ENCODE results near the gene TMCO5A. TPM values are rescaled to one million over a fixed set of nuclear protein-coding genes. Genes with fewer than 3 reads are reported as not detected.

TMCO5A gene
- total and polyA plus RNA-seq, 2 of the 8 experiments (the other 6 are each of a cell fraction or from before 2014, with no cell fraction given) = not detected

- H4K91ac ChIP-seq (replicated peaks; ENCODE audit: insufficient read length, low read length) = no peak overlapping the region
- 98% methylated on average over 3 of the region's 3 CpGs; no CpG with 5 or more reads in 1 of the 2 experiments for WGBS, 2 experiments (ENCODE audit: extremely low coverage in 1 of 2, insufficient coverage in 1 of 2, insufficient read length in 1 of 2, insufficient replicate concordance in 2 of 2, low coverage in 1 of 2, low lambda C conversion rate in 2 of 2, missing lambda C conversion rate in 1 of 2)
- H3K23ac ChIP-seq (ENCODE audit: insufficient read length) = no peak overlapping the region
- H2BK120ac ChIP-seq (replicated peaks; ENCODE audit: low read depth, low read length) = no peak overlapping the region
- TF ChIP-seq PHF8 (conservative IDR thresholded peaks at IDR 0.05; ENCODE audit: low read depth, low read length) (no peak), POLR2AphosphoS5 (IDR thresholded peaks at IDR 0.05; ENCODE audit: low read depth, low read length) (no peak), TEAD4 (IDR thresholded peaks at IDR 0.05; ENCODE audit: low read depth, low read length) (no peak), KDM5A (IDR thresholded peaks at IDR 0.05; ENCODE audit: low read length) (no peak), CBX8 (IDR thresholded peaks at IDR 0.05; ENCODE audit: borderline replicate concordance, low read depth, low read length) (no peak), SP4 (IDR thresholded peaks at IDR 0.05; ENCODE audit: low read length) (no peak), MAX (IDR thresholded peaks at IDR 0.05) (no peak), HDAC2 (IDR thresholded peaks at IDR 0.05; ENCODE audit: borderline replicate concordance in 1 of 2, low read depth in 2 of 2, low read length in 2 of 2) (no peak), TAF1 (IDR thresholded peaks at IDR 0.05; ENCODE audit: low read depth, low read length) (no peak), EGR1 (IDR thresholded peaks at IDR 0.05; ENCODE audit: borderline replicate concordance, low read depth, low read length) (no peak)
- H3K79me2 ChIP-seq (ENCODE audit: control insufficient read depth in 1 of 2, insufficient read depth in 2 of 2, low read length in 2 of 2) = no peaks in the 10 kb centered on the region
- ChIA-PET CTCF (ENCODE audit: partially characterized antibody) (interaction anchor here (2.0 kb wide), 1 partner anchor 41 kb away, joined by 6 read pairs; no protein-coding TSS in a partner anchor), POLR2A (ENCODE audit: partially characterized antibody) (no interaction called here)
- H2BK20ac ChIP-seq (ENCODE audit: low read length) = no peak overlapping the region
- no peaks in the 10 kb centered on the region for H3K27me3 ChIP-seq (replicated peaks in 1 of 4; ENCODE audit: control insufficient read depth in 3 of 4, extremely low read depth in 1 of 4, insufficient read depth in 3 of 4, low read length in 3 of 4)
- H3K9me3 ChIP-seq (ENCODE audit: insufficient read depth in 2 of 2, low read depth in 1 of 2, low read length in 1 of 2) = no peaks in the 10 kb centered on the region
- FAIRE-seq (no peak), DNase-seq (ENCODE audit: low read depth in 1 of 2, low spot score in 2 of 2) (no peak)
- no peak overlapping the region for H2BK5ac ChIP-seq (ENCODE audit: low read depth, low read length)
- no peak overlapping the region for H4K5ac ChIP-seq (ENCODE audit: insufficient read length, low read depth, low read length)
- H4K8ac ChIP-seq (ENCODE audit: extremely low read depth, insufficient read depth, low read length) = no peak overlapping the region
- H3K4me2 ChIP-seq (ENCODE audit: insufficient read depth in 1 of 2, low read depth in 2 of 2, low read length in 2 of 2) = no peak overlapping the region
- H2AK5ac ChIP-seq (ENCODE audit: low read depth, low read length) = no peak overlapping the region
- no peaks in the 10 kb centered on the region for H3K36me3 ChIP-seq (ENCODE audit: control insufficient read depth in 2 of 4, insufficient read depth in 4 of 4, low read length in 3 of 4)
- no peaks in the 10 kb centered on the region for H4K20me1 ChIP-seq (replicated peaks in 1 of 2; ENCODE audit: control insufficient read depth in 1 of 2, insufficient read depth in 2 of 2, low read length in 2 of 2)
- no peak overlapping the region for H3K4me3 ChIP-seq (ENCODE audit: extremely low read depth in 1 of 4, insufficient read depth in 2 of 4, low read depth in 3 of 4, low read length in 4 of 4)
- no peak overlapping the region for H3K4ac ChIP-seq (replicated peaks; ENCODE audit: insufficient read length, low read depth, low read length)
- no peak overlapping the region for H2AFZ ChIP-seq (ENCODE audit: low read length)
- peaks cover 0 to 3% (median 0%) of the 10 kb centered on the region in 4 experiments; a peak in 1 of 7 replicates for H3K4me1 ChIP-seq (replicated peaks in 1 of 4; ENCODE audit: control insufficient read depth in 3 of 4, insufficient read depth in 4 of 4, low read length in 3 of 4)
- no peaks in the 10 kb centered on the region for H3K23me2 ChIP-seq (ENCODE audit: low read depth, low read length)
- H3K18ac ChIP-seq (ENCODE audit: extremely low read depth, low read length) = no peak overlapping the region
- H3K56ac ChIP-seq (replicated peaks; ENCODE audit: insufficient read length, low read depth, low read length) = no peak overlapping the region
- no peak overlapping the region for H3K14ac ChIP-seq (ENCODE audit: insufficient read length)
- H2BK15ac ChIP-seq (ENCODE audit: low read length) = no peak overlapping the region
- no peaks in the 10 kb centered on the region for H3K79me1 ChIP-seq (ENCODE audit: low read depth, low read length)
- H3K9ac ChIP-seq (replicated peaks in 1 of 4; ENCODE audit: extremely low read depth in 1 of 4, low read depth in 3 of 4, low read length in 3 of 4) = no peak overlapping the region
- H3K27ac ChIP-seq (ENCODE audit: low read depth, low read length) = no peak overlapping the region
- H2BK12ac ChIP-seq (ENCODE audit: low read depth, low read length) = no peak overlapping the region
These were observed 1.9 kb upstream of the TMCO5A start for GRCh38 chr15:37932549-37932948.

Measured in H1 (cell line).